Thoracic aorta (tissue), 2 donors: ENCODE data around the gene CWC27. TPM values are rescaled to one million over a fixed set of nuclear protein-coding genes. Genes with fewer than 3 reads are reported as not detected.
"Not testable (repeated sequence)": the region's sequence is repeated elsewhere in the genome, so short reads cannot be mapped to it uniquely, and the experiment has no call there.

Experiments used
- ATAC-seq: fragments of 150-250 bp; one replicate; pipeline ENCODE4 v1.8.0; 2017; ENCODE audit warnings: low read depth; ENCODE audit not compliant: insufficient number of reproducible peaks, low FRiP score
- DNase-seq: peaks from one replicate; pipeline ENCODE4 v3.0.0-alpha.2; 2020; ENCODE audit warnings: low spot score
- H3K27ac ChIP-seq, 2 donors: fragments of 200-600 bp; sonication (generic); 1 replicate in 1 of 2; 2 replicates in 1 of 2; pipeline ENCODE4 v1.5.1; 2016; ENCODE audit warnings: mild to moderate bottlenecking in 2 of 2, moderate library complexity in 2 of 2
- H3K27me3 ChIP-seq: fragments of 200-600 bp; sonication (generic); replicated peaks from 2 replicates; pipeline ENCODE4 v1.6.0; 2016; ENCODE audit warnings: mild to moderate bottlenecking; ENCODE audit not compliant: insufficient read depth
- H3K36me3 ChIP-seq: fragments of 200-600 bp; sonication (generic); one replicate; pipeline ENCODE4 v1.5.1; 2016
- H3K4me1 ChIP-seq, 2 donors: fragments of 200-600 bp; sonication (generic); 1 replicate in 1 of 2; 2 replicates in 1 of 2; pipeline versions ENCODE4 v1.5.1 to v1.6.0; 2016; ENCODE audit warnings: low read depth in 2 of 2, mild to moderate bottlenecking in 1 of 2; ENCODE audit not compliant: control insufficient read depth in 1 of 2
- H3K4me3 ChIP-seq: fragments of 200-600 bp; sonication (generic); 2 replicates; pipeline ENCODE4 v1.5.1; 2016; ENCODE audit warnings: mild to moderate bottlenecking
- H3K9me3 ChIP-seq: fragments of 200-600 bp; sonication (generic); 2 replicates; pipeline ENCODE4 v1.5.1; 2016
- total RNA-seq, 2 donors: library from RNA; depleted of rRNA; stranded (reverse); fragments of >200 nt; gene quantifications; one replicate each; pipeline versions ENCODE4 v1.1.0 to v1.2.3, GENCODE V29; 2016
- TF ChIP-seq, protein P1 (sequence below): fragments of 200-600 bp; sonication (generic); IDR thresholded peaks from one replicate; pipeline ENCODE4 v1.5.1; 2019; ENCODE audit warnings: antibody characterized with exemption

Gene CWC27
- total RNA-seq, 2 donors from 2014 or later = 13.4 to 24.8 TPM

DNA sequence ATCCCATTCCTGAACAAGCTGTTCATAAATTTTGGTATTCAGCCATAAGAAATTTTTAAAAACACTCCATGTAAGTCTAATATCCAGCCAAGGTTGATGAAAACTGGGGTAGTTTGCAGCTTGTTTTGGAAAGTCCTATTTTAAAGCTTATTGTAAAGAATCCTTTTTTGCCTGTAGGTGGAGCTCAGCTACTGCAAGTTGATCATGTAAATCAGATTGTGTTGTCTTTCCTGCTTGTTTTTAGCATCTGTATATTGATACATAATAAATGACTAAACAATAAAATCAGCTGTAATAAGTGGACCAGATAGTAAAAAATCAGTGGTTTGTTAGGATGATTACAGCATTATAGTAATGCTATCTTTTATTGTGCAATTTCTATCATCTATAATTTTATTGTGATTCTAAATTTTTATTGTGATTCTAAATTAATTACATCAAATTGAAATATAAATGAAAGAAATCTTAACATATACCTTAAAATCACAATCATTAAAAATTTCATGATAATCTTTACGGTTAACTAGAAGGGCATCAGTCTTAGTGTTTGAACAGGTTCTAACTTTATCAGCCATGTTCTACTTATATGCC lies 42.4 kb downstream of the CWC27 start:
- Histone ChIP-seq H3K9me3 (no peaks in the 10 kb centered on the region), H3K4me3 (no peak overlapping the region), H3K27ac (no peak overlapping the region), H3K4me1 (peaks cover 0 to 6% of the 10 kb centered on the region in 2 donors), H3K27me3 (no peaks in the 10 kb centered on the region), H3K36me3 (no peaks in the 10 kb centered on the region)
- DNase-seq = no peak
- ATAC-seq = no peak
- TF ChIP-seq, protein P1, sequence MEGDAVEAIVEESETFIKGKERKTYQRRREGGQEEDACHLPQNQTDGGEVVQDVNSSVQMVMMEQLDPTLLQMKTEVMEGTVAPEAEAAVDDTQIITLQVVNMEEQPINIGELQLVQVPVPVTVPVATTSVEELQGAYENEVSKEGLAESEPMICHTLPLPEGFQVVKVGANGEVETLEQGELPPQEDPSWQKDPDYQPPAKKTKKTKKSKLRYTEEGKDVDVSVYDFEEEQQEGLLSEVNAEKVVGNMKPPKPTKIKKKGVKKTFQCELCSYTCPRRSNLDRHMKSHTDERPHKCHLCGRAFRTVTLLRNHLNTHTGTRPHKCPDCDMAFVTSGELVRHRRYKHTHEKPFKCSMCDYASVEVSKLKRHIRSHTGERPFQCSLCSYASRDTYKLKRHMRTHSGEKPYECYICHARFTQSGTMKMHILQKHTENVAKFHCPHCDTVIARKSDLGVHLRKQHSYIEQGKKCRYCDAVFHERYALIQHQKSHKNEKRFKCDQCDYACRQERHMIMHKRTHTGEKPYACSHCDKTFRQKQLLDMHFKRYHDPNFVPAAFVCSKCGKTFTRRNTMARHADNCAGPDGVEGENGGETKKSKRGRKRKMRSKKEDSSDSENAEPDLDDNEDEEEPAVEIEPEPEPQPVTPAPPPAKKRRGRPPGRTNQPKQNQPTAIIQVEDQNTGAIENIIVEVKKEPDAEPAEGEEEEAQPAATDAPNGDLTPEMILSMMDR = peak; percentile 43

DNA sequence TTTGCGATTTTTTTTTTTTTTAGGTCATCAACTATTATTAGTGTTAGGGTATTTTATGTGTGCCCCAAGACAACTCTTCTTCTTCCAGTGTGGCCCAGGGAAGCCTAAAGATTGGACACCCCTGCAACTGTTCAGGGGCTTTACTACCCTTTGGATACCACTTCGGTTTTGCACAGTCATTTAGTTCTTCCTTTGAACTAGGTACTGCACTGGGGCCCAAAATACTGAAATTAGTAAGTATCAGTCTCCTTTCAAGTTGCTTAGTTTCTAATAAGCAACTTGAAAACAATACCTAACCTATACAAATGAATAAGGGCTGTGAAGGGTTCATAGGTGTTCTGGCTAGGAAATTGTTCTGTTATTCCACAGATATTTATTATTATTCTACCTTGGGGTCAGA lies 45.3 kb downstream of the CWC27 start:
- H3K4me1 ChIP-seq = peaks cover 4 to 6% of the 10 kb centered on the region in 2 donors
- H3K27me3 ChIP-seq = no peaks in the 10 kb centered on the region
- ATAC-seq (no peak), DNase-seq (no peak)
- H3K4me3 ChIP-seq = no peak overlapping the region
- TF ChIP-seq, protein P1 = no peak
- no peaks in the 10 kb centered on the region for H3K9me3 ChIP-seq
- no peaks in the 10 kb centered on the region for H3K36me3 ChIP-seq
- H3K27ac ChIP-seq = no peak overlapping the region

DNA sequence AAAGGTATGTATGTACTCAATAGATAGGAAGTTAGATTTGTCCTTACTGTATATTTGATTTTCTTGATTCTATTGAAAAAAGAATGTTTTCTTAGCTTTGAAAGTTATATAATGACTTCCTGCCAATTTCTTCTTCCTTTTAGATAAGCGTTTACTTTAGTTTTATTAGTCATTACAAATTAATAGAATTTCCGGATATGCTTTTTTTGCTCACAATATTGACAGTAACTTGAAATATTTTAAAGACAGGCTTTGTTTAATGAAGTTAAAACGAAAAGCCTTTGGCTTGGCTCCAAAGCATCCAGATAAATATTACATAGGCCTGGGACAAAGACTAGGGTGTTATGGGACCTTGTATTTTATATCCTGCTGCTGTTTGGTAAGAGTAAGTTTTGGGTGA lies 49.5 kb downstream of the CWC27 start:
- TF ChIP-seq, protein P1 = no peak
- no peak overlapping the region for H3K4me3 ChIP-seq
- peaks cover 0 to 4% of the 10 kb centered on the region in 2 donors for H3K4me1 ChIP-seq
- ATAC-seq = no peak
- H3K27ac ChIP-seq = no peak overlapping the region
- no peaks in the 10 kb centered on the region for H3K27me3 ChIP-seq
- no peaks in the 10 kb centered on the region for H3K36me3 ChIP-seq
- H3K9me3 ChIP-seq = no peaks in the 10 kb centered on the region
- DNase-seq = no peak

DNA sequence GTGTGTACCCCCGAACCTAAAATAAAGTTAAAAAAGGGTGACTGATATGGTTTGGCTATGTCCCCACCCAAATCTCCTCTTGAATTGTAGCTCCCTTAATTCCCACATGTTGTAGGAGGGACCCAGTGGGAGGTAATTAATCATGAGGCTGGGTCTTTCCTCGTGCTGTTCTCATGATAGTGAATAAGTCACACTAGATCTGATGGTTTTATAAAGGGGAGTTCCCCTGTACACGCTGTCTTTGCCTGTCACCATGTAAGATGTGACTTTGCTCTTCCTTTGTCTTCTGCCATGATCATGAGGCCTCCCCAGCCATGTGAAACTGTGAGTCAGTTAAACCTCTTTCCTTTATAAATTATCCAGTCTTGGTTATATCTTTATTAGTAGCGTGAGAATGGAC lies 50.6 kb downstream of the CWC27 start:
- not testable (repeated sequence) for H3K9me3 ChIP-seq, ATAC-seq, H3K27ac ChIP-seq, H3K4me1 ChIP-seq, H3K4me3 ChIP-seq, DNase-seq, H3K27me3 ChIP-seq, H3K36me3 ChIP-seq

DNA sequence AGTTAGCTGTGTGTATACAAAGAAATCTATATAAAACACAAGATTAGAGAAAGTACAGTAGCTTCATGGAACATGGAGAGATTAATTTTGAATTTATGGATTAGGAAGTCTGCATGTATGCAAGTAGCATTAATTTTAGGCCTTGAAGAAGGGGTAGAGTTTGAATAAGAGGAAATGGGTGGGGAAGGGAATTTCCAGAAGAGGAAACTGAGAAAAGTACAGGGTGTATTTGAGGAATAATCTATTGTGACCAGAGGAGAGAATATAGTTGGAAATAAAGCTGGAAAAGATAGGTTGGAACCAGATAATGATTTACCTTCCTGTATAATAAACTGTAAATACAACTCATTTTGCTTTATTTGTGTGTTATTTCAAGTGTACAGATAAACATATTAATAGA lies 53.6 kb downstream of the CWC27 start:
- no peak overlapping the region for H3K27ac ChIP-seq
- DNase-seq (no peak), ATAC-seq (no peak)
- TF ChIP-seq, protein P1 = no peak
- no peaks in the 10 kb centered on the region for H3K9me3 ChIP-seq
- no peaks in the 10 kb centered on the region for H3K36me3 ChIP-seq
- H3K4me3 ChIP-seq = no peak overlapping the region
- peaks cover 0 to 4% of the 10 kb centered on the region in 2 donors for H3K4me1 ChIP-seq
- H3K27me3 ChIP-seq = no peaks in the 10 kb centered on the region

DNA sequence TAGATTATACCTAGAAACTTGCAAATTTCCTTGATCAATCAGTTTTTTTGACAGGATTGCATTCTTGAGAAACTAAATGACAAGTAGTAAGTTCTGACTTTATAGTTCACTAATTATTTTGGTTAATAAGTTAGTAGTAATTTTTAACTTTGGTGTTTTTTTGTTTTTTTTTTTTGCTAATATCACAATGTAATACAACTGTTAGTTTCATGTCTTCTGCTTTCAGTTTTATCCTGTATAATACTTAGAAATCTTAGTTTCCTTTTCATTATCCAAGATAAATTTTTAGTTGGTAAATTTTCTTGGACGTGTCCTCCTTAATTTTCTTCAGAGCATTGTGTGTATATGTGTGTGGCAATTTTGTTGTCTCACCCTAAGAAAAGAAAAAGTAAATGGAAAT lies 57.8 kb downstream of the CWC27 start:
- TF ChIP-seq, protein P1 = no peak

More for the DNA sequence above, 57.8 kb downstream of the CWC27 start:
- Histone ChIP-seq H3K27me3 (no peaks in the 10 kb centered on the region), H3K36me3 (no peaks in the 10 kb centered on the region), H3K27ac (no peak overlapping the region), H3K4me3 (no peak overlapping the region), H3K4me1 (no peaks in the 10 kb centered on the region), H3K9me3 (no peaks in the 10 kb centered on the region)
- ATAC-seq = no peak
- no peak for DNase-seq
